GM12892 (cell line): ENCODE measurements around the gene KIF7.

Experiments used
- DNase-seq: peaks from one replicate; pipeline ENCODE4 v3.0.0; 2011; ENCODE audit not compliant: insufficient read length
- FAIRE-seq: peaks from 2 replicates; lab custom pipeline; 2011; peaks lifted over from hg19 to GRCh38; lab: Jason Lieb, UNC
- POLR2A ChIP-seq: IDR thresholded peaks from 2 replicates; pipeline ENCODE4 v1.6.1; 2011; ENCODE audit warnings: low read depth, low read length, control low read depth
- POLR2AphosphoS5 ChIP-seq: IDR thresholded peaks from 2 replicates; pipeline ENCODE4 v1.6.1; 2011; ENCODE audit warnings: low read depth, low read length, control low read depth
- TAF1 ChIP-seq: IDR thresholded peaks from 2 replicates; pipeline ENCODE4 v1.6.1; 2011; ENCODE audit warnings: low read depth, mild to moderate bottlenecking, control low read depth, low read length, borderline replicate concordance

Gene KIF7

DNA sequence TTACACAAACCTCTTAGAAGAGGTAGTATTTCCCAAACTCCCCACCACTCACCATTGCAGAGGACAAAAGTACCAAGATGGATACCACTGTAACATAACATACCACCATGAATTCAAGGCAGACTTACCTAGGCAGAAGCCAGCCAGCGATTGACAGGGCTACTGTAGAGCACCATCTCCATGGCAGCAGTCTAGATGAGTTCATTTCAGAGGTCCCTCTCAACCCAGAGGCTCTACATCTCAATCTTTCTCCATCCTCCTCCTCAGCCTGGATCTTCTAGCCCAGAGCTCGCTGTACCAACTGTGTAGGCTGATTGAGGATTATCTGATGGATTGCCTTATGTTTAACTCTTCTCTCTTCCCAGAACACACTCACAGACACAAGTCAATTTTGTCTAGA, 25.9 kb upstream of the KIF7 start:
- no peak for DNase-seq
- FAIRE-seq = no peak
- TF ChIP-seq TAF1 (no peak), POLR2AphosphoS5 (no peak), POLR2A (no peak)

DNA sequence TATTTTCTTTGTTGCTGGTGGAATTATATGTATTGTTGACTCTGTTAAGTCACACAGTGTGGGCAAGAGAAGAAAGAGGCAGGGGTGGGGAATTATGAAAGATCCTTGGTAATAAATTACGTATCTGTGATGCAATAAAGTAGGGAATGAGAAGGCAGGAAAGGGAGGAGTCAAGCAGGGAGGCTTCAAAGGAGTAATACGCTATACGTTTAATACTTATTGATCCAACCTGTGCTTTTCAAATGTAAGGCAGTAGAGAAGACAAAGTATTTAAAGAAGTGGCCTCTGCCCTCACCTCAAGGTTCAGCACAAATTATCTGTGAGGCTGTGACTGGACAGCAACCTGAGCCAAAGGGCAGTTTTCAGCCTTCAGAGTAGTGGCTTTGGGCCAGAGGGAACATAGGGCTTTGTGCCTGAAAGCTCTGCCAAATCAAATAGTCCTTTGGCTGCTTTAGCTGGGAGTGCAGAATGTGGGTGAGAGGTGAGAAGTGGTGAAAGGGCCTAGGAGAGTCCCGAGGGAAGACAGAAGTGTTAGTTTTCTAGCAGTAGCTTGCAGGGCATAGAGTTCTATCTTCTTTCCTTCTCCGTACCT, 25.1 kb upstream of the KIF7 start:
- no peak for DNase-seq
- TF ChIP-seq POLR2AphosphoS5 (no peak), TAF1 (no peak), POLR2A (no peak)
- no peak for FAIRE-seq

- no peak for DNase-seq
- FAIRE-seq = no peak
- TF ChIP-seq POLR2A = no peak
Observed at GRCh38 chr15:89679212-89679611, 23.9 kb upstream of the KIF7 start, which contains the start of gene PLIN1. Gene PLIN1, minus strand, starts transcription at chr15:89679367. Its CDS starts 1,878 bp downstream, at chr15:89677489.

DNA sequence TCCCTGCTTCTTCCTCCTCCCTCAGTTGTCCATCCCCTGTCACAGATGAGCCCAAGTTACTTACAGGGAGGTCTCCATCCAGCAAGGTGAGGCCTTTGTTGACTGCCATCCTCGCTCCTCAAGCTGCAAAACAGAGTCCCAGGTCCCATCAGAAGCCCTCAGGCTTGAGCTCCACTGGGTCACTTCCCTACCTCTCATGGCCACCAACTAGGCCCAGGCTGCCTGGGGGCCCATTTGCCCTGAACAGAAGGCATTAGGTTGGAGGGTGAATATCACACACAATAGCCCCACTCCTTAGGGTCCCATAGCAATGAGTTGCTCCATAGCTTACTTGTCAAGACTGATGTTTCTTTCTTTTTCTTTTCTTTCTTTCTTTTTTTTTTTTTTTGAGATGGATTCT, 22.1 kb upstream of the KIF7 start:
- TF ChIP-seq POLR2A (no peak), POLR2AphosphoS5 (no peak), TAF1 (no peak)
- FAIRE-seq (no peak), DNase-seq (no peak)

DNA sequence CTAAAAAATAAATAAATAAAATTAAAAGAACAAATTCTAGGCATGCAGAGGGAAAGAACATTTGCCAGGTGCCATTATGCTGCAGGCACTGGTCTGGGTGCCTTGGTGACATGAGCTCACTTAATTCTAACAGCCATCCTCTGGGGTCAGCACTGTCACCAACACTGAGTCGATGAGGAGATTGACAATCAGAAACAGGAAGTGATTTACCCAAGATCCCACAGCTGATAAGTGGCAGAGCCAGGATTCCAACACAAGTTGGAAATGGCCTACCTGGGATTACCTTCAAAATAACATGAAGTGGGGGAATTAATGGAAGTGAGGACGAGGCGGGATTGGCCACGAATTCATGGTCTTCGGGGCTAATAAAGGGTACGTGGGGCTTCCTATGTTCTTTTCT, 20.3 kb upstream of the KIF7 start:
- no peak for FAIRE-seq
- no peak for DNase-seq
- TF ChIP-seq TAF1 (no peak), POLR2A (no peak), POLR2AphosphoS5 (no peak)

DNA sequence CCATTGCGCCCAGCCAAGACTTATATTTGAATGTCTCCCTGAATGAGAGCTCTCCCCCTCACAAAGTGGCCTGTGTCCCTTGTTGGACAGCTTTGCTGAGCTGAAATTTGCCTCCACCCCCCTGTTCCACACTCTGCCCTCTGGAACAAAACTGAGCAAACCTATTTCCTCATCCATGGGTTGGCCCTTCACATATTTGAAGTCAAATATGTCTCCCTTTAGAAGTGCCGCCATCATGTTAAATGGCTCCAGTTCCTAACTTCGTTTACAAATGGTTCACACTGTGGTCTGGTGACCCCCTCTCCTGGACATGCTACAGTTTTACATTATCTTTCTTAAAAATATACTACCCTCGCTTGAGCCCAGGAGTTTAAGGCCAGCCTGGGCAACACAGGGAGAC, 19.3 kb upstream of the KIF7 start:
- TF ChIP-seq TAF1 (no peak), POLR2AphosphoS5 (no peak), POLR2A (no peak)
- FAIRE-seq (no peak), DNase-seq (no peak)

- FAIRE-seq = peak; percentile 74
Observed at GRCh38 chr15:89673165-89673512, 17.9 kb upstream of the KIF7 start.

GRCh38 chr15:89672221-89673164, 17.2 kb upstream of the KIF7 start:
- no peak for TF ChIP-seq POLR2A
- no peak for TF ChIP-seq POLR2AphosphoS5
- no peak for TF ChIP-seq TAF1
- FAIRE-seq (no peak), DNase-seq (no peak)

More at GRCh38 chr15:89673165-89673512, 17.9 kb upstream of the KIF7 start:
- TF ChIP-seq POLR2A (no peak), POLR2AphosphoS5 (no peak), TAF1 (no peak)
- no peak for DNase-seq

DNA sequence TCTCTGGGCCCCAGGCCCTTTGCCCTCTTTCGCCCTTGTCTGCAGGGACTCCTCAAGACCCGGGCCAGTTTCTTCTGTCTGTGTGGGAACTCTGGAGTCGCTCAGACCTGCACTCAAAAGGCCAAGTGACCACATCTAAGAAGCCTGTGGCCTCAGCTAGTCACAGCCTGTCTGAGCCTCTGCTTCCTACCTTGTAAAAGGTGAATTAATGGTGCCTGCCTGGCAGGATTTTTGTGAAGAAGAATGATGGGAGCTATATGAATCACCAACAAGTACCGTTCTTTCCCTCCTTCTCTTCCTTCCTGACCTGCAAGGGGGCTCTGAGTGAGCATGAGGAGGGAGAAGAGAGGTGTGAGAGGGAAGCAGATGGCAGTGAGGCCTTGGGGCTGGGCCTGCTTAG, 16.4 kb upstream of the KIF7 start:
- DNase-seq = no peak
- TF ChIP-seq POLR2A = no peak
- no peak for TF ChIP-seq POLR2AphosphoS5
- no peak for TF ChIP-seq TAF1
- FAIRE-seq = no peak

- DNase-seq (no peak), FAIRE-seq (no peak)
Observed at GRCh38 chr15:89670971-89671560, 15.8 kb upstream of the KIF7 start.

GRCh38 chr15:89669941-89670340, 14.7 kb upstream of the KIF7 start:
- DNase-seq (no peak), FAIRE-seq (no peak)
- no peak for TF ChIP-seq POLR2A
- TF ChIP-seq POLR2AphosphoS5 = no peak
- no peak for TF ChIP-seq TAF1

More at GRCh38 chr15:89670971-89671560, 15.8 kb upstream of the KIF7 start:
- TF ChIP-seq TAF1 (no peak), POLR2A (no peak), POLR2AphosphoS5 (no peak)

DNA sequence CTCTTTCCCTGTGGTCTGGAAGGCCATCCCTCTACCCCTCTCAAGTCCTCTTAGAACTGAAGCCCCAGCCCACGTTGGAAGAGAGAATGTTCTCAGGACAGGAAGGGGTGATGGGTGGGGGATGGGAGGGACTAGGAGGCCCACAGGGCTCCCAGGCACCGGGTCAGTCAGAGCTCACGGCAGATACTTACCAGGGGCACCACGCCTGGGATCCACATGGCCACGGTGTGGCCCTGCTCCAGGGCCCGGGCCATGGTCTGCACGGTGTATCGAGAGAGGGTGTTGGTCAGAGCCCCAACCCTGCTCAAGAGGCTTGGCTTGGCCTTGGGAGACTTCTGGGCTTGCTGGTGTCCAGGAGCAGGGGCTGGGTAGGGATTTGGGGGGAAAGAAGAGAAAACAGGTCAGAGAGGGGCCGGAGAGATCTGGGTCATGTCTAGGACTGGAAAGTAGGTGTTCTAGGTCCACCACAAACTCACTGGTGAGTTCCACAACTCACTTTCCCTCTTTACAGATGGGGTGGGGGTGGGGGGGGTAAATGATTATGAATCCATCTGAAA, 14.1 kb upstream of the KIF7 start:
- DNase-seq (no peak), FAIRE-seq (no peak)
- TF ChIP-seq POLR2A (no peak), POLR2AphosphoS5 (no peak), TAF1 (no peak)
